Measurements from ENCODE around the gene SYNPR. TPM values are rescaled to one million over a fixed set of nuclear protein-coding genes. Genes with fewer than 3 reads are reported as not detected.
A peak's percentile ranks its signal among the peaks of the same experiment; 100 is the strongest.

SYNPR gene
- total RNA-seq, 1 donor from 2014 or later, result not detected

GRCh38 chr3:63328365-63328764 lies 50.3 kb downstream of the SYNPR start:
- DNase-seq (no peak), ATAC-seq (no peak)
- Histone ChIP-seq H3K4me1 (no peaks in the 10 kb centered on the region), H3K4me3 (no peak overlapping the region), H3K27ac (no peak overlapping the region), H3K27me3 (ENCODE audit: low read depth) (peaks cover 3% of the 10 kb centered on the region), H3K9me3 (no peaks in the 10 kb centered on the region), H3K36me3 (no peaks in the 10 kb centered on the region)
- TF ChIP-seq, protein P1, sequence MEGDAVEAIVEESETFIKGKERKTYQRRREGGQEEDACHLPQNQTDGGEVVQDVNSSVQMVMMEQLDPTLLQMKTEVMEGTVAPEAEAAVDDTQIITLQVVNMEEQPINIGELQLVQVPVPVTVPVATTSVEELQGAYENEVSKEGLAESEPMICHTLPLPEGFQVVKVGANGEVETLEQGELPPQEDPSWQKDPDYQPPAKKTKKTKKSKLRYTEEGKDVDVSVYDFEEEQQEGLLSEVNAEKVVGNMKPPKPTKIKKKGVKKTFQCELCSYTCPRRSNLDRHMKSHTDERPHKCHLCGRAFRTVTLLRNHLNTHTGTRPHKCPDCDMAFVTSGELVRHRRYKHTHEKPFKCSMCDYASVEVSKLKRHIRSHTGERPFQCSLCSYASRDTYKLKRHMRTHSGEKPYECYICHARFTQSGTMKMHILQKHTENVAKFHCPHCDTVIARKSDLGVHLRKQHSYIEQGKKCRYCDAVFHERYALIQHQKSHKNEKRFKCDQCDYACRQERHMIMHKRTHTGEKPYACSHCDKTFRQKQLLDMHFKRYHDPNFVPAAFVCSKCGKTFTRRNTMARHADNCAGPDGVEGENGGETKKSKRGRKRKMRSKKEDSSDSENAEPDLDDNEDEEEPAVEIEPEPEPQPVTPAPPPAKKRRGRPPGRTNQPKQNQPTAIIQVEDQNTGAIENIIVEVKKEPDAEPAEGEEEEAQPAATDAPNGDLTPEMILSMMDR (IDR thresholded peaks at IDR 0.05), result no peak
- intact Hi-C loops (cut with DNase I), result no loop called here

DNA sequence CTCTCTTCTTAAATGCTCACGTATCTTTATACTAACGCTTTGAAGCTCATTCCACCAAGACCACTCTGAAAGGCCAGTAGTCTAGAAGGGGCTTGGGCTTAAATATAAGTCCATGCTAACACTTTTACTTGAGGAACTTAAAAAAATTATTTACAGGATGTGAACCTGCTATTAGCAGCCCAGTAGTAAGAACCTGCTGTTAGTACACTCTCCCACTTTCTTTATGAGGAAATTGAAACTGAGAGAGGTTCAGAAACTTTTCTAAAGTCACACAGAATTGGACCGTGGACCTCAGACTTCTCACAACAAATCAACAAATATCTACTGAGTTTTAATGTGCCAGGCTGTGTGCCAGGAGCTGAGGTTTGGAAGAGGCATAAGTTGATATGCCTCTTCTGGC lies 53.4 kb downstream of the SYNPR start:
- Histone ChIP-seq H3K27ac (no peak overlapping the region), H3K27me3 (ENCODE audit: low read depth) (peaks cover 3% of the 10 kb centered on the region), H3K9me3 (no peaks in the 10 kb centered on the region), H3K4me1 (no peaks in the 10 kb centered on the region), H3K36me3 (no peaks in the 10 kb centered on the region), H3K4me3 (no peak overlapping the region)
- intact Hi-C loops (cut with DNase I), result no loop called here
- TF ChIP-seq, protein P1 (IDR thresholded peaks at IDR 0.05), result no peak
- DNase-seq, result no peak
- no peak for ATAC-seq

DNA sequence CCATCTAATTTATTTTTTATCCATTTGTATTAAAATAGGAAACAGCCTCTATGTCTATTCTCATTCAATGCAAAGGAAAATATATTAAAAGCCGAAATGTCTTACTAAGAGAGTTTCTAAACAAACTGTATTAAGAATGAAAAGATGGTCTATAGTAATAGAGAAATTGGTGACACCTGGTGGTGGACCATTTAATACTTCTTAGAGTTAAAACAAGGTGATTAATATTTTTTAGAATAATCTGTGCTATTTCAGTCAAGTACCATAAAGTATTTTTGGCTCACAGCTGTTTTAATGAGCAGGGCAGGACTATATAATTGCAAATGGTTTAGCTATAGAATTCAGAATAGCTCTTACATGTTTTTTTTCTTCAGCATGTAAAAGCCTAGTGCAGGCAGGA lies 55.7 kb downstream of the SYNPR start:
- H3K4me1 ChIP-seq, result no peaks in the 10 kb centered on the region
- H3K27ac ChIP-seq, result no peak overlapping the region
- intact Hi-C loops (cut with DNase I), result no loop called here
- no peaks in the 10 kb centered on the region for H3K36me3 ChIP-seq
- ATAC-seq (no peak), DNase-seq (no peak)
- no peaks in the 10 kb centered on the region for H3K9me3 ChIP-seq
- peaks cover 3% of the 10 kb centered on the region for H3K27me3 ChIP-seq (ENCODE audit: low read depth)
- TF ChIP-seq, protein P1 (IDR thresholded peaks at IDR 0.05), result no peak
- no peak overlapping the region for H3K4me3 ChIP-seq

DNA sequence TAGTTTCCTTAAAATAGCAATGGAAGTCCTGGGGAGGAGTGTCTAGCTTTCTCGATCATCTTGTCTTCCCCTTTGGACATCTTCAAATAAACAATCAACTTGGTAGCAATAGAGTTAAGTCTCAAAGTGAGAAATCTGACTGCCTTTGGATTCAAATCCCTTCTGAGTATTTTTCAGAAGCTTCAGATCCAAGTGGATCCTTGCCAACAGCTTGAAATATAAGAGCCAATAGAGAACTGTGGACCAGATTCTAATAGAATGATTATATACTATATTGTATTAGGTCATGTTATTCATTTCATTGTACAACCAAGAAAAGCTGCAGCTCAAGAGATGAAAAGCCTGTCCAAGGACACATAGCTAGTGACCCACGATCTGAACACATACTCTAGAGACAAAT lies 60.2 kb downstream of the SYNPR start:
- intact Hi-C loops (cut with DNase I), result no loop called here
- Histone ChIP-seq H3K9me3 (no peaks in the 10 kb centered on the region), H3K27ac (no peak overlapping the region), H3K4me3 (no peak overlapping the region), H3K4me1 (peaks cover 2% of the 10 kb centered on the region), H3K27me3 (ENCODE audit: low read depth) (no peaks in the 10 kb centered on the region), H3K36me3 (no peaks in the 10 kb centered on the region)
- ATAC-seq (no peak), DNase-seq (no peak)
- TF ChIP-seq, protein P1 (IDR thresholded peaks at IDR 0.05), result no peak

- no peak overlapping the region for H3K27ac ChIP-seq
- H3K4me1 ChIP-seq, result peaks cover 11% of the 10 kb centered on the region
- H3K27me3 ChIP-seq (ENCODE audit: low read depth), result no peaks in the 10 kb centered on the region
- H3K9me3 ChIP-seq, result no peaks in the 10 kb centered on the region
- DNase-seq (peak; percentile 48), ATAC-seq (peak; percentile 64 to 72)
- H3K4me3 ChIP-seq, result no peak overlapping the region
- TF ChIP-seq, protein P1 (IDR thresholded peaks at IDR 0.05), result no peak
- intact Hi-C loops (cut with DNase I), result no loop called here
- no peaks in the 10 kb centered on the region for H3K36me3 ChIP-seq
Measured at GRCh38 chr3:63343674-63344073, 65.6 kb downstream of the SYNPR start.

GRCh38 chr3:63344661-63345060 lies 66.6 kb downstream of the SYNPR start:
- DNase-seq, result no peak
- intact Hi-C loops (cut with DNase I), result no loop called here
- Histone ChIP-seq H3K27ac (no peak overlapping the region), H3K4me1 (peaks cover 11% of the 10 kb centered on the region), H3K27me3 (ENCODE audit: low read depth) (no peaks in the 10 kb centered on the region), H3K9me3 (no peaks in the 10 kb centered on the region), H3K4me3 (no peak overlapping the region), H3K36me3 (no peaks in the 10 kb centered on the region)
- TF ChIP-seq, protein P1 (IDR thresholded peaks at IDR 0.05), result no peak
- no peak for ATAC-seq

All from lower lobe of right lung (tissue), 2 donors.